Measurements from ENCODE around the gene OR10A3.

GRCh38 chr11:7890417-7891172 is 50.9 kb downstream of the OR10A3 start:
- TF ChIP-seq EZH2 (IDR thresholded peaks at IDR 0.05; ENCODE audit: low read depth) = no peak
- TF ChIP-seq, protein P1, sequence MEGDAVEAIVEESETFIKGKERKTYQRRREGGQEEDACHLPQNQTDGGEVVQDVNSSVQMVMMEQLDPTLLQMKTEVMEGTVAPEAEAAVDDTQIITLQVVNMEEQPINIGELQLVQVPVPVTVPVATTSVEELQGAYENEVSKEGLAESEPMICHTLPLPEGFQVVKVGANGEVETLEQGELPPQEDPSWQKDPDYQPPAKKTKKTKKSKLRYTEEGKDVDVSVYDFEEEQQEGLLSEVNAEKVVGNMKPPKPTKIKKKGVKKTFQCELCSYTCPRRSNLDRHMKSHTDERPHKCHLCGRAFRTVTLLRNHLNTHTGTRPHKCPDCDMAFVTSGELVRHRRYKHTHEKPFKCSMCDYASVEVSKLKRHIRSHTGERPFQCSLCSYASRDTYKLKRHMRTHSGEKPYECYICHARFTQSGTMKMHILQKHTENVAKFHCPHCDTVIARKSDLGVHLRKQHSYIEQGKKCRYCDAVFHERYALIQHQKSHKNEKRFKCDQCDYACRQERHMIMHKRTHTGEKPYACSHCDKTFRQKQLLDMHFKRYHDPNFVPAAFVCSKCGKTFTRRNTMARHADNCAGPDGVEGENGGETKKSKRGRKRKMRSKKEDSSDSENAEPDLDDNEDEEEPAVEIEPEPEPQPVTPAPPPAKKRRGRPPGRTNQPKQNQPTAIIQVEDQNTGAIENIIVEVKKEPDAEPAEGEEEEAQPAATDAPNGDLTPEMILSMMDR (conservative IDR thresholded peaks at IDR 0.05) = no peak

Measured in PC-9 (cell line).